ENCODE results near the gene DGKQ. TPM values are rescaled to one million over a fixed set of nuclear protein-coding genes. Genes with fewer than 3 reads are reported as not detected.

DGKQ gene
- total and polyA plus RNA-seq, 2 of the 13 experiments (the other 11 are each of a cell fraction or from before 2014, with no cell fraction given), result 4.5 to 7.2 TPM

DNA sequence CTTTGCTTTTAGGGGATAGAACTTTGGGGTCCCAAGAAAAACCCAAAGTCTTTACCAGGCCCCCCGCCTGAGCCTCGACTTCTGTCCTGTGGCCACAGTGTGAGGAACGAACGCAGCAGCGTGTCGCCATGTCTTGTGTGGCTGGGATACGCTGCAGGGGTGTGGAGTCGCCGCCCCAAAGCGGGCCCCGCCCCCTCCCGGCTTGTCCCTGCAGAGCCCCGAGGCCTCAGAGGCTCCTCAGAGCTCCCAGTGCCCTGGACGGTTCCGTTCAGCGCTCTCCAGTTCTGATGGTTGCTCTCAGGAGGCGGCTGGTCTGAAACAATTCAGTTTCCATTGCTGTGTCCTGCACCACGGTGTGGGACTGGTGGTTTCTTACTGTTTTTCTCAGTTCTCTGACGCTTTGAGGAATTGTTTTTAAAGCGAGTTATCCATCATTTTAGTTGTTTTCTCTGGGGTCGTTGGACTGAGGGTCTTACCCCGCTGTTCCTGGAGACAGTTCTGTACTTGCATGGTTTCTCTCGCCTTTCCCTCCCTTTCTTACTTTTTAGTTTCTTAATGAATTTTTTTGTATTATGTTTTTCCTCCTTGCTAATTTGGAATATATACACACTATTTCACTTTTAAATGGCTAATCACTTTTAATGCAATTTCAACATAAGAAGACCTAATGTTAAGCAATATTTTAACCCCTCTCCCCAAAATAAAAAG is 11.9 kb upstream of the DGKQ start (continued):
- TF ChIP-seq HOXA9 (CRISPR knock-in tag; IDR thresholded peaks at IDR 0.05; ENCODE audit: borderline replicate concordance) (no peak), FOXA3 (CRISPR knock-in tag; IDR thresholded peaks at IDR 0.05) (0 out of 2 replicates have a peak, but pooled peaks have one; percentile 15), TARDBP (CRISPR knock-in tag; IDR thresholded peaks at IDR 0.05) (peak; percentile 54; the same call in 1 of the 2 replicates), ZSCAN12 (CRISPR knock-in tag; IDR thresholded peaks at IDR 0.05) (no peak), EP300 (IDR thresholded peaks at IDR 0.05; ENCODE audit: low read depth in 2 of 2, low read length in 2 of 2) (no peak), EP300 (CRISPR knock-in tag; IDR thresholded peaks at IDR 0.05; ENCODE audit: borderline replicate concordance) (no peak), KLF16 (CRISPR knock-in tag; IDR thresholded peaks at IDR 0.05) (0 out of 4 replicates have a peak, but pooled peaks of 1 of the 2 experiments have one; percentile 19), TGIF2 (CRISPR knock-in tag; IDR thresholded peaks at IDR 0.05) (no peak), ZMYM2 (CRISPR knock-in tag; IDR thresholded peaks at IDR 0.05) (no peak), AGO1 (IDR thresholded peaks at IDR 0.05; ENCODE audit: low read depth, low read length, poor library complexity, severe bottlenecking) (peak; percentile 99), ZNF652 (CRISPR knock-in tag; IDR thresholded peaks at IDR 0.05; ENCODE audit: borderline replicate concordance, low read depth) (no peak), RBM22 (optimal IDR thresholded peaks at IDR 0.05; ENCODE audit: low read length) (peak; percentile 82), ZSCAN25 (CRISPR knock-in tag; IDR thresholded peaks at IDR 0.05) (peak; percentile 95), SP2 (CRISPR knock-in tag; IDR thresholded peaks at IDR 0.05) (0 out of 2 replicates have a peak, but pooled peaks have one; percentile 22), ISL2 (CRISPR knock-in tag; IDR thresholded peaks at IDR 0.05) (no peak), SOX6 (IDR thresholded peaks at IDR 0.05) (no peak), SOX6 (CRISPR knock-in tag; IDR thresholded peaks at IDR 0.05) (peak; percentile 60), MATR3 (CRISPR knock-in tag; IDR thresholded peaks at IDR 0.05) (no peak), ZNF83 (CRISPR knock-in tag; IDR thresholded peaks at IDR 0.05; ENCODE audit: borderline replicate concordance) (no peak), XRCC5 (optimal IDR thresholded peaks at IDR 0.05; ENCODE audit: low read length) (peak; percentile 58), ONECUT2 (CRISPR knock-in tag; IDR thresholded peaks at IDR 0.05) (no peak)
- TF ChIP-seq, protein P1, sequence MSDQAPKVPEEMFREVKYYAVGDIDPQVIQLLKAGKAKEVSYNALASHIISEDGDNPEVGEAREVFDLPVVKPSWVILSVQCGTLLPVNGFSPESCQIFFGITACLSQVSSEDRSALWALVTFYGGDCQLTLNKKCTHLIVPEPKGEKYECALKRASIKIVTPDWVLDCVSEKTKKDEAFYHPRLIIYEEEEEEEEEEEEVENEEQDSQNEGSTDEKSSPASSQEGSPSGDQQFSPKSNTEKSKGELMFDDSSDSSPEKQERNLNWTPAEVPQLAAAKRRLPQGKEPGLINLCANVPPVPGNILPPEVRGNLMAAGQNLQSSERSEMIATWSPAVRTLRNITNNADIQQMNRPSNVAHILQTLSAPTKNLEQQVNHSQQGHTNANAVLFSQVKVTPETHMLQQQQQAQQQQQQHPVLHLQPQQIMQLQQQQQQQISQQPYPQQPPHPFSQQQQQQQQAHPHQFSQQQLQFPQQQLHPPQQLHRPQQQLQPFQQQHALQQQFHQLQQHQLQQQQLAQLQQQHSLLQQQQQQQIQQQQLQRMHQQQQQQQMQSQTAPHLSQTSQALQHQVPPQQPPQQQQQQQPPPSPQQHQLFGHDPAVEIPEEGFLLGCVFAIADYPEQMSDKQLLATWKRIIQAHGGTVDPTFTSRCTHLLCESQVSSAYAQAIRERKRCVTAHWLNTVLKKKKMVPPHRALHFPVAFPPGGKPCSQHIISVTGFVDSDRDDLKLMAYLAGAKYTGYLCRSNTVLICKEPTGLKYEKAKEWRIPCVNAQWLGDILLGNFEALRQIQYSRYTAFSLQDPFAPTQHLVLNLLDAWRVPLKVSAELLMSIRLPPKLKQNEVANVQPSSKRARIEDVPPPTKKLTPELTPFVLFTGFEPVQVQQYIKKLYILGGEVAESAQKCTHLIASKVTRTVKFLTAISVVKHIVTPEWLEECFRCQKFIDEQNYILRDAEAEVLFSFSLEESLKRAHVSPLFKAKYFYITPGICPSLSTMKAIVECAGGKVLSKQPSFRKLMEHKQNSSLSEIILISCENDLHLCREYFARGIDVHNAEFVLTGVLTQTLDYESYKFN (CRISPR knock-in tag; conservative IDR thresholded peaks at IDR 0.05), result no peak
- TF ChIP-seq, protein P2, sequence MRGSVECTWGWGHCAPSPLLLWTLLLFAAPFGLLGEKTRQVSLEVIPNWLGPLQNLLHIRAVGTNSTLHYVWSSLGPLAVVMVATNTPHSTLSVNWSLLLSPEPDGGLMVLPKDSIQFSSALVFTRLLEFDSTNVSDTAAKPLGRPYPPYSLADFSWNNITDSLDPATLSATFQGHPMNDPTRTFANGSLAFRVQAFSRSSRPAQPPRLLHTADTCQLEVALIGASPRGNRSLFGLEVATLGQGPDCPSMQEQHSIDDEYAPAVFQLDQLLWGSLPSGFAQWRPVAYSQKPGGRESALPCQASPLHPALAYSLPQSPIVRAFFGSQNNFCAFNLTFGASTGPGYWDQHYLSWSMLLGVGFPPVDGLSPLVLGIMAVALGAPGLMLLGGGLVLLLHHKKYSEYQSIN (CRISPR knock-in tag; IDR thresholded peaks at IDR 0.05; ENCODE audit: borderline replicate concordance), result no peak
- TF ChIP-seq, protein P3, sequence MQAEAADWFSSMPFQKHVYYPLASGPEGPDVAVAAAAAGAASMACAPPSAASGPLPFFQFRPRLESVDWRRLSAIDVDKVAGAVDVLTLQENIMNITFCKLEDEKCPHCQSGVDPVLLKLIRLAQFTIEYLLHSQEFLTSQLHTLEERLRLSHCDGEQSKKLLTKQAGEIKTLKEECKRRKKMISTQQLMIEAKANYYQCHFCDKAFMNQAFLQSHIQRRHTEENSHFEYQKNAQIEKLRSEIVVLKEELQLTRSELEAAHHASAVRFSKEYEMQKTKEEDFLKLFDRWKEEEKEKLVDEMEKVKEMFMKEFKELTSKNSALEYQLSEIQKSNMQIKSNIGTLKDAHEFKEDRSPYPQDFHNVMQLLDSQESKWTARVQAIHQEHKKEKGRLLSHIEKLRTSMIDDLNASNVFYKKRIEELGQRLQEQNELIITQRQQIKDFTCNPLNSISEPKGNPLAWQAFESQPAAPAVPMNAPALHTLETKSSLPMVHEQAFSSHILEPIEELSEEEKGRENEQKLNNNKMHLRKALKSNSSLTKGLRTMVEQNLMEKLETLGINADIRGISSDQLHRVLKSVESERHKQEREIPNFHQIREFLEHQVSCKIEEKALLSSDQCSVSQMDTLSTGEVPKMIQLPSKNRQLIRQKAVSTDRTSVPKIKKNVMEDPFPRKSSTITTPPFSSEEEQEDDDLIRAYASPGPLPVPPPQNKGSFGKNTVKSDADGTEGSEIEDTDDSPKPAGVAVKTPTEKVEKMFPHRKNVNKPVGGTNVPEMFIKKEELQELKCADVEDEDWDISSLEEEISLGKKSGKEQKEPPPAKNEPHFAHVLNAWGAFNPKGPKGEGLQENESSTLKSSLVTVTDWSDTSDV (CRISPR knock-in tag; IDR thresholded peaks at IDR 0.05), result peak; percentile 57; the same call in 1 of the 2 replicates
